Measurements from ENCODE around the gene TMEM272.

GRCh38 chr13:51772105-51772455 is 72.9 kb downstream of the TMEM272 start:
- TF ChIP-seq CTCF (IDR thresholded peaks at IDR 0.05; ENCODE audit: extremely low read depth in 1 of 2, insufficient read depth in 1 of 2, low read depth in 1 of 2, low read length in 2 of 2): no peak
- no peak for TF ChIP-seq POLR2A (IDR thresholded peaks at IDR 0.05; ENCODE audit: low read depth, low read length)
- no peak for TF ChIP-seq POLR2AphosphoS5 (IDR thresholded peaks at IDR 0.05; ENCODE audit: insufficient read depth, low read depth, low read length)
- no peak for TF ChIP-seq MAX (IDR thresholded peaks at IDR 0.05; ENCODE audit: insufficient read depth, insufficient read length)
- no peak for TF ChIP-seq EZH2 (IDR thresholded peaks at IDR 0.05; ENCODE audit: borderline replicate concordance, low read depth, low read length, severe bottlenecking)

All from endothelial cell of umbilical vein (primary cell).